Activated T-helper 1 cell treated with anti-CD3 and anti-CD28 coated beads, Interleukin-12 subunit alpha, Interleukin-12 subunit beta, Interleukin-2, Interleukin-4 antibody, amounts not matched to agents 30 ng/mL and 10 ng/mL and 1 ng/mL, durations not matched to agents 14 hours and 24 hours and 36 hours (primary cell): ENCODE results near the gene LRFN2. TPM values are rescaled to one million over a fixed set of nuclear protein-coding genes. Genes with fewer than 3 reads are reported as not detected.

Source experiments
- DNase-seq: peaks from one replicate; pipeline ENCODE4 v3.0.0; 2021; ENCODE audit warnings: low spot score
- H3K27ac Mint-ChIP-seq: one replicate; pipeline ENCODE4 v1.8.0; 2021; ENCODE audit warnings: mild to moderate bottlenecking, mixed read lengths
- H3K27me3 Mint-ChIP-seq: one replicate; pipeline ENCODE4 v1.8.0; 2022; ENCODE audit warnings: mild to moderate bottlenecking, moderate library complexity, mixed read lengths; ENCODE audit not compliant: insufficient read depth
- H3K36me3 Mint-ChIP-seq: one replicate; pipeline ENCODE4 v1.8.0; 2021; ENCODE audit warnings: low read depth, mixed read lengths
- H3K4me1 Mint-ChIP-seq: one replicate; pipeline ENCODE4 v1.8.0; 2021; ENCODE audit warnings: low read depth, mixed read lengths
- H3K4me3 Mint-ChIP-seq: one replicate; pipeline ENCODE4 v1.8.0; 2021; ENCODE audit warnings: mild to moderate bottlenecking, moderate library complexity, mixed read lengths
- H3K9me3 Mint-ChIP-seq: one replicate; pipeline ENCODE4 v1.8.0; 2021; ENCODE audit warnings: mixed read lengths
- intact Hi-C: fragments of 100-400 bp; cut with micrococcal nuclease; formaldehyde crosslinking; loops from one replicate; pipeline ENCODE4 v1.15.1; 2024
- total RNA-seq: library from RNA; stranded (reverse); gene quantifications from 2 replicates; pipeline ENCODE4 v1.2.3, GENCODE V29; 2022

Gene LRFN2
- total RNA-seq, 1 donor from 2014 or later = 0.29 TPM

- Mint-ChIP-seq H3K27ac (no peak overlapping the region), H3K4me1 (peaks cover 24% of the 10 kb centered on the region), H3K4me3 (no peak overlapping the region), H3K36me3 (no peaks in the 10 kb centered on the region), H3K27me3 (peaks cover 41% of the 10 kb centered on the region), H3K9me3 (no peaks in the 10 kb centered on the region)
- intact Hi-C loops = loop anchor here (5.0 kb wide), 2 partner anchors 197 to 443 kb away; no protein-coding TSS in a partner anchor
- DNase-seq = no peak
Measured at GRCh38 chr6:40584741-40585140, 2.4 kb downstream of the LRFN2 start.

GRCh38 chr6:40583709-40584108 lies 3.5 kb downstream of the LRFN2 start:
- peaks cover 33% of the 10 kb centered on the region for H3K27me3 Mint-ChIP-seq
- H3K27ac Mint-ChIP-seq = no peak overlapping the region
- no peaks in the 10 kb centered on the region for H3K36me3 Mint-ChIP-seq
- no peaks in the 10 kb centered on the region for H3K9me3 Mint-ChIP-seq
- H3K4me1 Mint-ChIP-seq = peaks cover 24% of the 10 kb centered on the region
- no peak overlapping the region for H3K4me3 Mint-ChIP-seq
- intact Hi-C loops = no loop called here
- DNase-seq = no peak

- intact Hi-C loops = no loop called here
Measured at GRCh38 chr6:40582892-40583291, 4.3 kb downstream of the LRFN2 start.

GRCh38 chr6:40579101-40579500 lies 8.1 kb downstream of the LRFN2 start:
- no peaks in the 10 kb centered on the region for H3K9me3 Mint-ChIP-seq
- no peaks in the 10 kb centered on the region for H3K36me3 Mint-ChIP-seq
- peaks cover 10% of the 10 kb centered on the region for H3K4me1 Mint-ChIP-seq
- no peak for DNase-seq
- no peak overlapping the region for H3K27ac Mint-ChIP-seq
- no peak overlapping the region for H3K4me3 Mint-ChIP-seq
- intact Hi-C loops = no loop called here
- no peaks in the 10 kb centered on the region for H3K27me3 Mint-ChIP-seq

More at GRCh38 chr6:40582892-40583291, 4.3 kb downstream of the LRFN2 start:
- Mint-ChIP-seq H3K27ac (no peak overlapping the region), H3K36me3 (no peaks in the 10 kb centered on the region), H3K27me3 (peaks cover 26% of the 10 kb centered on the region), H3K9me3 (no peaks in the 10 kb centered on the region), H3K4me1 (peaks cover 24% of the 10 kb centered on the region), H3K4me3 (no peak overlapping the region)
- DNase-seq = peak; percentile 14

- Mint-ChIP-seq H3K4me1 (no peaks in the 10 kb centered on the region), H3K9me3 (no peaks in the 10 kb centered on the region), H3K36me3 (no peaks in the 10 kb centered on the region), H3K27me3 (no peaks in the 10 kb centered on the region), H3K4me3 (no peak overlapping the region), H3K27ac (no peak overlapping the region)
- DNase-seq = no peak
- intact Hi-C loops = no loop called here
Measured at GRCh38 chr6:40577672-40578071, 9.5 kb downstream of the LRFN2 start.

- Mint-ChIP-seq H3K9me3 (no peaks in the 10 kb centered on the region), H3K4me3 (no peak overlapping the region), H3K27me3 (no peaks in the 10 kb centered on the region), H3K4me1 (no peaks in the 10 kb centered on the region), H3K27ac (no peak overlapping the region), H3K36me3 (no peaks in the 10 kb centered on the region)
- intact Hi-C loops = no loop called here
- no peak for DNase-seq
Measured at GRCh38 chr6:40573221-40573620, 13.9 kb downstream of the LRFN2 start.

- DNase-seq = no peak
- Mint-ChIP-seq H3K36me3 (peaks cover 1% of the 10 kb centered on the region), H3K9me3 (peaks cover 3% of the 10 kb centered on the region), H3K4me1 (no peaks in the 10 kb centered on the region), H3K27ac (no peak overlapping the region), H3K4me3 (no peak overlapping the region), H3K27me3 (no peaks in the 10 kb centered on the region)
- intact Hi-C loops = no loop called here
Measured at GRCh38 chr6:40569162-40569910, 17.8 kb downstream of the LRFN2 start.

GRCh38 chr6:40568062-40568708 lies 19.0 kb downstream of the LRFN2 start:
- H3K27ac Mint-ChIP-seq = no peak overlapping the region
- H3K4me1 Mint-ChIP-seq = no peaks in the 10 kb centered on the region
- H3K27me3 Mint-ChIP-seq = no peaks in the 10 kb centered on the region
- intact Hi-C loops = no loop called here
- H3K4me3 Mint-ChIP-seq = no peak overlapping the region
- DNase-seq = no peak
- H3K9me3 Mint-ChIP-seq = peaks cover 4% of the 10 kb centered on the region
- H3K36me3 Mint-ChIP-seq = peaks cover 1% of the 10 kb centered on the region

- no peaks in the 10 kb centered on the region for H3K4me1 Mint-ChIP-seq
- peaks cover 4% of the 10 kb centered on the region for H3K9me3 Mint-ChIP-seq
- peaks cover 3% of the 10 kb centered on the region for H3K27me3 Mint-ChIP-seq
- no peak overlapping the region for H3K27ac Mint-ChIP-seq
- no peak for DNase-seq
- H3K4me3 Mint-ChIP-seq = no peak overlapping the region
- intact Hi-C loops = no loop called here
- H3K36me3 Mint-ChIP-seq = peaks cover 1% of the 10 kb centered on the region
Measured at GRCh38 chr6:40563111-40563510, 24.1 kb downstream of the LRFN2 start.

- H3K27ac Mint-ChIP-seq = no peak overlapping the region
- intact Hi-C loops = loop anchor here (10.0 kb wide), 1 partner anchor 266 kb away; no protein-coding TSS in a partner anchor
- H3K27me3 Mint-ChIP-seq = peaks cover 6% of the 10 kb centered on the region
- no peaks in the 10 kb centered on the region for H3K4me1 Mint-ChIP-seq
- H3K36me3 Mint-ChIP-seq = no peaks in the 10 kb centered on the region
- no peak overlapping the region for H3K4me3 Mint-ChIP-seq
- no peaks in the 10 kb centered on the region for H3K9me3 Mint-ChIP-seq
- no peak for DNase-seq
Measured at GRCh38 chr6:40559056-40559455, 28.1 kb downstream of the LRFN2 start.

GRCh38 chr6:40558102-40558501 lies 29.1 kb downstream of the LRFN2 start:
- H3K27me3 Mint-ChIP-seq = peaks cover 6% of the 10 kb centered on the region
- no peaks in the 10 kb centered on the region for H3K9me3 Mint-ChIP-seq
- no peak overlapping the region for H3K27ac Mint-ChIP-seq
- H3K4me1 Mint-ChIP-seq = no peaks in the 10 kb centered on the region
- H3K4me3 Mint-ChIP-seq = no peak overlapping the region
- H3K36me3 Mint-ChIP-seq = no peaks in the 10 kb centered on the region
- intact Hi-C loops = loop anchor here (10.0 kb wide), 1 partner anchor 267 kb away; no protein-coding TSS in a partner anchor
- DNase-seq = no peak

- H3K27ac Mint-ChIP-seq = no peak overlapping the region
- H3K4me1 Mint-ChIP-seq = no peaks in the 10 kb centered on the region
- no peak for DNase-seq
- no peak overlapping the region for H3K4me3 Mint-ChIP-seq
- no peaks in the 10 kb centered on the region for H3K9me3 Mint-ChIP-seq
- intact Hi-C loops = loop anchor here (10.0 kb wide), 1 partner anchor 268 kb away; no protein-coding TSS in a partner anchor
- peaks cover 9% of the 10 kb centered on the region for H3K27me3 Mint-ChIP-seq
- H3K36me3 Mint-ChIP-seq = no peaks in the 10 kb centered on the region
Measured at GRCh38 chr6:40556881-40557280, 30.3 kb downstream of the LRFN2 start.

GRCh38 chr6:40556023-40556422 lies 31.1 kb downstream of the LRFN2 start:
- H3K36me3 Mint-ChIP-seq = no peaks in the 10 kb centered on the region
- no peaks in the 10 kb centered on the region for H3K4me1 Mint-ChIP-seq
- H3K4me3 Mint-ChIP-seq = no peak overlapping the region
- H3K27me3 Mint-ChIP-seq = peaks cover 7% of the 10 kb centered on the region
- no peak for DNase-seq
- no peak overlapping the region for H3K27ac Mint-ChIP-seq
- intact Hi-C loops = loop anchor here (10.0 kb wide), 1 partner anchor 269 kb away; no protein-coding TSS in a partner anchor
- H3K9me3 Mint-ChIP-seq = no peaks in the 10 kb centered on the region
